GM10266 (cell line): ENCODE data around the gene FAM184B.

ENCODE experiments used
- DNase-seq: peaks from one replicate; pipeline ENCODE4 v3.0.0; 2012; ENCODE audit errors: extremely low spot score
- CTCF ChIP-seq: IDR thresholded peaks from 2 replicates; pipeline ENCODE4 v1.5.1; 2012; ENCODE audit warnings: mild to moderate bottlenecking, low read depth; ENCODE audit not compliant: control insufficient read depth, insufficient read depth; ENCODE audit errors: missing control alignments

The FAM184B gene

GRCh38 chr4:17657090-17657489 is 124.3 kb downstream of the FAM184B start:
- no peak for TF ChIP-seq CTCF
- DNase-seq, result no peak

- TF ChIP-seq CTCF, result no peak
- DNase-seq, result no peak
Measured at GRCh38 chr4:17654701-17655100, 126.7 kb downstream of the FAM184B start.

GRCh38 chr4:17650406-17650805 is 131.0 kb downstream of the FAM184B start:
- no peak for TF ChIP-seq CTCF
- no peak for DNase-seq

- DNase-seq, result no peak
Measured at GRCh38 chr4:17647927-17648326, 133.5 kb downstream of the FAM184B start.

GRCh38 chr4:17647176-17647806 is 134.1 kb downstream of the FAM184B start:
- TF ChIP-seq CTCF, result no peak
- DNase-seq, result no peak

More at GRCh38 chr4:17647927-17648326, 133.5 kb downstream of the FAM184B start:
- no peak for TF ChIP-seq CTCF

GRCh38 chr4:17646693-17647092 is 134.7 kb downstream of the FAM184B start:
- no peak for TF ChIP-seq CTCF

GRCh38 chr4:17642398-17642783 is 139.0 kb downstream of the FAM184B start:
- no peak for DNase-seq
- no peak for TF ChIP-seq CTCF

More at GRCh38 chr4:17646693-17647092, 134.7 kb downstream of the FAM184B start:
- DNase-seq, result no peak
